AG10803 (cell line): ENCODE results near the gene MTA2.
"Not testable (repeated sequence)": the region's sequence is repeated elsewhere in the genome, so short reads cannot be mapped to it uniquely, and the experiment has no call there.

Source experiments
- DNase-seq: peaks from one replicate; pipeline ENCODE4 v3.0.0; 2010; ENCODE audit warnings: low read depth
- H3K4me3 ChIP-seq: 2 replicates; pipeline ENCODE4 v1.5.1; 2011; ENCODE audit warnings: mild to moderate bottlenecking, low read length, control low read depth
- CTCF ChIP-seq: conservative IDR thresholded peaks from 2 replicates; pipeline ENCODE4 v1.5.1; 2011; ENCODE audit warnings: mild to moderate bottlenecking, low read length, control low read depth, inconsistent platforms

MTA2 gene

GRCh38 chr11:62560566-62561103 lies 41.0 kb downstream of the MTA2 start:
- peak; percentile 95 for TF ChIP-seq CTCF
- no peak overlapping the region for H3K4me3 ChIP-seq
- peak; percentile 99 for DNase-seq

GRCh38 chr11:62559626-62560025 lies 42.0 kb downstream of the MTA2 start:
- not testable (repeated sequence) for DNase-seq, H3K4me3 ChIP-seq

DNA sequence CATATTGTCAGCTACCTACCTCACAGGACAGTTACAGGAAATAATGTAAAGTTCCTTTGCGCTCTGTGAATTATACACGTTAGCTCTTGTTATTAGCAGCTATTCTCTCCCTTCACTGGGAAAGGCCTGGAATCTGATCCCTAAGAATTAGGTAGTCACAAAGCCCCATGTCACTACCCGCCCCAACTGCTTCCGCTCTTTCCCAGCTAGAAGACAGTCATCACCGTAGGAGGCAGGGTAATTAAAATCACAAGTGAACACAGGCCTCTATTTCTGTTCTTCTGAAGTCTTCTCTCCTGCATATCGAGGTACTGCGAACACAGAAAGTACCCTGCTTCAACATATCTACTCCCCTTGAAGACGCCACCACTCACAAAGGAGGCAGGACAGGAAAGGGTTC lies 42.5 kb downstream of the MTA2 start:
- no peak overlapping the region for H3K4me3 ChIP-seq
- no peak for DNase-seq
- TF ChIP-seq CTCF, result no peak

DNA sequence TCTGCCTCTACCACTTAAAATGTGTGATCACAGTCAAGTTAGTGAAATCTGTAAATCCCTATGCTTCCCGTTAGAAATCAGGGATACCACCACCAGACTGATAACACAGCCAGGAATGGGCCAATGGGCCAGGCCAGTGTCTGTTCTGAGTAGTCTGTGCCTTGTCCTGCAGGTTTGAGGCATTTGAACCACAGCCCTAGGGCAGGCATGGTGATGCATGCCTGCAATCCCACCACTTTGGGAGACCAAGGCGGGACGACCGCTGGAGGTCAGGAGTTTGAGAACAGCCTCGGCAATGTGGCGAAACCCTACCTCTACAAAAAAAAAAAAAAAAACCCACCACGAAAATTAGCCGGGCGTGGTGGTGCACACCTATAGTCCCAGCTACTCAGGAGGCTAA lies 43.0 kb downstream of the MTA2 start:
- no peak overlapping the region for H3K4me3 ChIP-seq
- no peak for TF ChIP-seq CTCF
- DNase-seq, result no peak

GRCh38 chr11:62556875-62557631 lies 44.6 kb downstream of the MTA2 start:
- no peak for TF ChIP-seq CTCF
- DNase-seq, result no peak
- no peak overlapping the region; the same call in 1 of the 2 replicates for H3K4me3 ChIP-seq

DNA sequence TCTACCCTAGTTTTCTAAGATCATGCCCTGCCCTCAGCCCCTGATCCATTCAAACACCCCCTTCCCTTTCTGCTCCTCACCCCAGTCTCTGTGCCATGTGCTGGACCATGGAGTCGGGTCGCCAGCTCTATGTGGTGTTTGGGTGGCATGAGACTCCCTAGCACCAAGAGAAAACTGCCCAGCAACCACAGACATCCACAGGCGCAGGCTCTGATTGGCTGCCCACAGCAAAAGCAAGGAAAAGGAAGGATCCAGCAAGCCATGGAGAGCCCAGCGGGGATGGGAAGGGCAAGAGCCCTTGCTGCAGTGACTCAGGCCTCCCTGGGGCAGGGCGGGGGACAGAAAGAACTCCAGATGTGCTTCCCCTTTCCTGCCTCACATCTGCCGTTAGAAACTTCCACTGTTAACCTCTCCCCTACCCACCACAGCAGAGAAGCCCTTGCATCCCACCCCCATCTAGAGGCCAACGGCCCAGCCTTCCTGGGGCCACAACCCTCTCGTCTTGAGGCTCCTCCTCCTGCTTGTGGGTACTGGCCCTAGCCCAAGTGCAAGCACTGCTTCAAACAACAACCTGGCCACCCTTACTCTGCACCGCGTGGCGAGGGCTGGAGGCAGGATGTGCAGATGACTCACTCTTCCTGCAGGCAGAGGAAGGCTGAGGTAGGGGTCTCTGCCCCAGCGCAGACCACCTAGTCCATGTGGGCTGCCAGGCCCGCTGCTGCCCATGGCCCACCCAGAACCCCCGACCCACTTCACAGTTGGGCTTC lies 45.4 kb downstream of the MTA2 start:
- peak; percentile 95 for DNase-seq
- H3K4me3 ChIP-seq, result peak overlapping the region; percentile 42
- no peak for TF ChIP-seq CTCF

- H3K4me3 ChIP-seq, result peak overlapping the region; percentile 42
- no peak for DNase-seq
Observed at GRCh38 chr11:62555464-62556107, 46.1 kb downstream of the MTA2 start.

More at GRCh38 chr11:62555464-62556107, 46.1 kb downstream of the MTA2 start:
- no peak for TF ChIP-seq CTCF
